BJ (cell line): Measurements from ENCODE around the gene LCE1C. TPM values are rescaled to one million over a fixed set of nuclear protein-coding genes. Genes with fewer than 3 reads are reported as not detected.

ENCODE experiments used
- CTCF ChIA-PET: fragments of 350-600 bp; formaldehyde crosslinking; extraction: SDS; loops from one replicate; lab custom pipeline; 2021; ENCODE audit warnings: antibody characterized with exemption, inconsistent platforms; lab: Yijun Ruan, JAX
- POLR2A ChIA-PET: fragments of 300-600 bp; sonication (Branson Sonifier 250); formaldehyde crosslinking; extraction: SDS; loops from one replicate; lab custom pipeline; 2021; ENCODE audit warnings: antibody characterized with exemption; lab: Charles Lee
- DNase-seq: peaks from one replicate; pipeline ENCODE4 v3.0.0-alpha.2; 2011; ENCODE audit warnings: low read depth
- H3K27me3 ChIP-seq: 2 replicates; pipeline ENCODE4 v1.6.0; 2011; ENCODE audit warnings: low read length; ENCODE audit not compliant: control insufficient read depth, insufficient read depth
- H3K36me3 ChIP-seq: 2 replicates; pipeline ENCODE4 v1.5.1; 2011; ENCODE audit warnings: low read length; ENCODE audit not compliant: control insufficient read depth, insufficient read depth
- H3K4me3 ChIP-seq: 2 replicates; pipeline ENCODE4 v1.5.1; 2011; ENCODE audit warnings: low read depth, mild to moderate bottlenecking, control low read depth, low read length
- polyA plus RNA-seq: library from polyadenylated mRNA; depleted of rRNA; stranded (reverse); fragments of >200 nt; gene quantifications from 2 replicates; pipeline ENCODE4 v1.2.3, GENCODE V29; 2011
- TF ChIP-seq, protein P1 (sequence below): IDR thresholded peaks from 2 replicates; pipeline ENCODE4 v1.5.1; 2011; ENCODE audit warnings: low read depth, mild to moderate bottlenecking, control low read depth, inconsistent platforms, low read length, moderate library complexity; ENCODE audit not compliant: insufficient read depth

The LCE1C gene
- polyA plus RNA-seq, 1 experiment: not detected

DNA sequence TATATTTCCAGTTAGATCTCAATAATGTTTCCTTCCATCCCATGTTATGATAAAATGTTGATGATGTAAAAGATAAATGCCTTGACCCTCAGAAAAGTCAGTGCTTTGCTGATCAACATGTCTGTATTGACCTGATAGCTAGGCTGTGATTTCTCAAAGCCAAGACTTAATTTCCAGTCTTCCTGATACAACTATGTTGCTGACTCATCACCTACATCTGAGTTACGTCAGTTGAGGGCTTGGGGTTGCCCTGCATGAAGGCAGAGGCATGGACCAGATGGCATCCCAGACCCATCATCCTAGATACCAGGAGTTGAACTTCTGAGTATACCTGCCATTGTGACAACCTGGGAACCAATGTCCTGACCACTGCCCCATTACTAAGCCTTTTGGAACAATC is 5.1 kb downstream of the LCE1C start:
- ChIA-PET POLR2A (no interaction called here), CTCF (no interaction called here)
- no peaks in the 10 kb centered on the region for H3K27me3 ChIP-seq
- no peak overlapping the region for H3K4me3 ChIP-seq
- TF ChIP-seq, protein P1, sequence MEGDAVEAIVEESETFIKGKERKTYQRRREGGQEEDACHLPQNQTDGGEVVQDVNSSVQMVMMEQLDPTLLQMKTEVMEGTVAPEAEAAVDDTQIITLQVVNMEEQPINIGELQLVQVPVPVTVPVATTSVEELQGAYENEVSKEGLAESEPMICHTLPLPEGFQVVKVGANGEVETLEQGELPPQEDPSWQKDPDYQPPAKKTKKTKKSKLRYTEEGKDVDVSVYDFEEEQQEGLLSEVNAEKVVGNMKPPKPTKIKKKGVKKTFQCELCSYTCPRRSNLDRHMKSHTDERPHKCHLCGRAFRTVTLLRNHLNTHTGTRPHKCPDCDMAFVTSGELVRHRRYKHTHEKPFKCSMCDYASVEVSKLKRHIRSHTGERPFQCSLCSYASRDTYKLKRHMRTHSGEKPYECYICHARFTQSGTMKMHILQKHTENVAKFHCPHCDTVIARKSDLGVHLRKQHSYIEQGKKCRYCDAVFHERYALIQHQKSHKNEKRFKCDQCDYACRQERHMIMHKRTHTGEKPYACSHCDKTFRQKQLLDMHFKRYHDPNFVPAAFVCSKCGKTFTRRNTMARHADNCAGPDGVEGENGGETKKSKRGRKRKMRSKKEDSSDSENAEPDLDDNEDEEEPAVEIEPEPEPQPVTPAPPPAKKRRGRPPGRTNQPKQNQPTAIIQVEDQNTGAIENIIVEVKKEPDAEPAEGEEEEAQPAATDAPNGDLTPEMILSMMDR: no peak
- H3K36me3 ChIP-seq: no peaks in the 10 kb centered on the region
- DNase-seq: no peak

DNA sequence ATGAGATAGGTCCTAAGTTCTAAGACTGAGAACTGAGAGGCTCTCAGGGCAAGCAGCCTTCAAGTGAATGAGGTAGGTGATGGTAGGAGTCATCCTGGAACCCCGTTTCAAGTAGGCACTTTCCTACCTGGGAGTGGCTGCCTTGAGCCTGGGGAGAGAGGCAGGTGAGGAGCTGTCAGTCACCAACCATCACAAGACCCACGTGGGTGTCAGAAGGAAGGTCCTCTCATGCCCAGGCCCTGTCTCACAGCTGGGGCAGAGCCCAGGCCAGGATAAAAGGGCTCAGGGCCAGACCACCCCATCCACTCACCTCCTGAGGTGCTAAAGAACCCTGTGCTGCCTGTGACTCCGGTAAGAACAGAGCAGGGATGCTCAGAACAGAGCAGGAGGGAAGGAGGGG is 10.0 kb downstream of the LCE1C start, which contains the start of gene LCE1D:
Gene LCE1D (plus strand): TSS at position 301 of the 400 bp plus-strand sequence. CDS start 1,074 bp downstream, outside the sequence.
- H3K36me3 ChIP-seq: no peaks in the 10 kb centered on the region
- CTCF ChIA-PET: interaction anchor here (0.6 to 0.8 kb wide), 2 partner anchors 18 to 143 kb away, joined by 3 read pairs; no protein-coding TSS in a partner anchor
- POLR2A ChIA-PET: no interaction called here
- DNase-seq: no peak
- no peak within 1 kb of the TSS for H3K4me3 ChIP-seq
- TF ChIP-seq, protein P1: no peak
- no peaks in the 10 kb centered on the region for H3K27me3 ChIP-seq

DNA sequence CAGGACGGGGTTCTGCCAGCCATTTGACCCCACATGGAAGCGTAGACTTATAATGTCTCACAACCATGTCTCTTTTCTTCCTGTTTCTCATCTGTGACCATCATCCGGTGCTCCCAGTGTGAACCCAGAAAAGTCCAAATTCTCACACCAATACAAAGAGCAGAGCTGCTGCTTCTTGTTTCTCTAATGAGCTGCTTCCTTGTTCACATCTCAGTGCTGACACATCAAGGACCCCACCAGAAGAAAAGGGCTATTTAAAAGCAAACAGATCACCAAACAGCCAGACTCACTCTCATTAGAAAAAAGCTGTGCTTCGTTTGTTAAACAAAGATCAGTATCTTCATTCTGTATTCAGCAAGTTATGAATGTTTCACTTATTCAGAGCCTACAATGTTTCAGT is 10.8 kb downstream of the LCE1C start:
- Histone ChIP-seq H3K4me3 (no peak overlapping the region), H3K27me3 (no peaks in the 10 kb centered on the region), H3K36me3 (no peaks in the 10 kb centered on the region)
- ChIA-PET CTCF (interaction anchor here (0.8 kb wide), 1 partner anchor 17 kb away, joined by 3 read pairs; no protein-coding TSS in a partner anchor), POLR2A (no interaction called here)
- DNase-seq: no peak
- TF ChIP-seq, protein P1: no peak

DNA sequence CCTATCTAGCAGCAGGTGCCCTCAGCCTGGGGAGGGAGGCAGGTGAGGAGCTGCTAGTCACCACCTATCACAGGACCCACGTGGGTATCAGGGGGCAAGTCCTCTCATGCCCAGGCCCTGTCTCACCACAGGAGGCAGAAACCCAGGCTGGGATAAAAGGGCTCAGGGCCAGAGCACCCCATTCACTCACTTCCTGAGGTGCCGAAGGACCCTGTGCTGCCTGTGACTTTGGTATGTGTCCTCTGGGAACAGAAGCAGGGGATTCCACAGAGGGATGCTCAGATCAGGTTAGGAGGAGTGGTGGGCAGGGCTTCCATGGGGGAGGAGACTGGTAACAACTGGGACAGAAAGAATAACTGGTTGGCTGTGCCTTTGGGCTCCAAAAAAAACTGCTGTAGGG is 20.4 kb downstream of the LCE1C start, which contains the start of gene LCE1E:
Gene LCE1E (plus strand): TSS at position 181 of the 400 bp plus-strand sequence. CDS start 1,043 bp downstream, outside the sequence.
- H3K4me3 ChIP-seq: no peak within 1 kb of the TSS
- ChIA-PET POLR2A (no interaction called here), CTCF (no interaction called here)
- H3K27me3 ChIP-seq: no peaks in the 10 kb centered on the region
- DNase-seq: no peak
- H3K36me3 ChIP-seq: no peaks in the 10 kb centered on the region
- TF ChIP-seq, protein P1: no peak

DNA sequence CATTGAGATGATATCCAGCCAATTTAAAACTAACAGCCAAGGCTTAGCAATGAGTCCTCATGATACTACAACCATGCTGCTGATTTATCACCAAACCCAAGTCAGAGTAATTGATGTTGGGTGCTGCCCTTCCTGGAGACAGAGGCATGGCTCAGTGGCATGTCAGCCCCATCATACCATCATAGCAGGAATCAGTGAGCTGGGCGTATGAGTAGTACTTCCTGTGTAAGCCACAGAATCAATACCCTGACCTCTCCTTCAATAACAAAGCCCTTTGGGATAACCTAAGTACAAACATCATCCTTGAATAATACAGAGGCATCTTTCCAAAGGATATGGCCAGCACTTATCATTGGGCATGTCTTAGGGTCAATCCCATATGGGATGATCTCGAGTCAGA is 23.4 kb downstream of the LCE1C start:
- POLR2A ChIA-PET: no interaction called here
- no peaks in the 10 kb centered on the region for H3K36me3 ChIP-seq
- H3K27me3 ChIP-seq: no peaks in the 10 kb centered on the region
- TF ChIP-seq, protein P1: no peak
- DNase-seq: no peak
- CTCF ChIA-PET: no interaction called here
- H3K4me3 ChIP-seq: no peak overlapping the region
